Gastrocnemius medialis (tissue), 4 donors: ENCODE results near the gene PRUNE2. TPM values are rescaled to one million over a fixed set of nuclear protein-coding genes. Genes with fewer than 3 reads are reported as not detected.

ENCODE experiments used
- ATAC-seq, 2 donors: fragments of 150-250 bp; one replicate each; pipeline ENCODE4 v1.9.1; 2016
- DNase-seq, 2 donors: peaks; one replicate each; pipeline ENCODE4 v3.0.0-alpha.2; 2019
- H3K27ac ChIP-seq, 4 donors: fragments of 200-600 bp; sonication (generic); 1 replicate in 1 of 4; 2 replicates in 3 of 4; pipeline ENCODE4 v1.5.1; 2016 to 2018; ENCODE audit warnings: mild to moderate bottlenecking in 2 of 4, moderate library complexity in 1 of 4
- H3K27me3 ChIP-seq, 3 donors: fragments of 200-600 bp; sonication (generic) in 2 of 3; 1 replicate in 1 of 3; 2 replicates in 2 of 3; pipeline versions ENCODE4 v1.5.1 to v1.6.0; 2016 to 2019; ENCODE audit warnings: mild to moderate bottlenecking in 1 of 3, moderate library complexity in 1 of 3
- H3K36me3 ChIP-seq, 2 donors: fragments of 200-600 bp; sonication (generic) in 1 of 2; one replicate each; pipeline ENCODE4 v1.5.1; 2017 to 2018
- H3K4me1 ChIP-seq, 2 donors: fragments of 200-600 bp; sonication (generic) in 1 of 2; one replicate each; pipeline ENCODE4 v1.5.1; 2016 to 2017; ENCODE audit warnings: mild to moderate bottlenecking in 2 of 2
- H3K4me3 ChIP-seq, 4 donors: fragments of 200-600 bp; sonication (generic) in 3 of 4; 1 replicate in 1 of 4; 2 replicates in 3 of 4; pipeline ENCODE4 v1.5.1; 2016 to 2019; ENCODE audit warnings: mild to moderate bottlenecking in 2 of 4
- H3K9me3 ChIP-seq, 3 donors: fragments of 200-600 bp; sonication (generic) in 2 of 3; 1 replicate in 1 of 3; 2 replicates in 2 of 3; pipeline ENCODE4 v1.5.1; 2016 to 2019
- POLR2A ChIP-seq, 2 donors: fragments of 450-650 bp; IDR thresholded peaks; one replicate each; pipeline ENCODE4 v1.6.1; 2017; ENCODE audit warnings: antibody characterized with exemption in 2 of 2, mild to moderate bottlenecking in 2 of 2, moderate library complexity in 2 of 2
- in situ Hi-C, 4 donors: fragments of 200-750 bp; cut with MboI; loops; one replicate each; pipeline versions ENCODE4 v1.15.0 to v1.8.0; 2017; ENCODE audit warnings: low sequenced_read_pairs in 4 of 4
- intact Hi-C: fragments of 100-400 bp; cut with DNase I; formaldehyde crosslinking; loops from one replicate; pipeline ENCODE4 v1.15.1; 2023; ENCODE audit warnings: low total_unique reads
- total RNA-seq, 4 donors: library from RNA; depleted of rRNA; stranded (reverse); fragments of >200 nt; gene quantifications; one replicate each; pipeline versions ENCODE4 v1.1.0 to v1.2.3, GENCODE V29; 2016
- TF ChIP-seq, protein P1 (sequence below), 5 experiments: fragments of 450-650 bp in 3 of 5; fragments of 200-600 bp in 2 of 5; sonication (generic) in 2 of 5; IDR thresholded peaks in 4 of 5; conservative IDR thresholded peaks in 1 of 5; 1 replicate in 4 of 5; 2 replicates in 1 of 5; pipeline ENCODE4 v1.5.1; 2016 to 2019; ENCODE audit warnings: antibody characterized with exemption in 5 of 5, mild to moderate bottlenecking in 3 of 5, moderate library complexity in 3 of 5

PRUNE2 gene
- total RNA-seq, 4 donors from 2014 or later, result 1.6 to 43.5 (median 11.0) TPM

DNA sequence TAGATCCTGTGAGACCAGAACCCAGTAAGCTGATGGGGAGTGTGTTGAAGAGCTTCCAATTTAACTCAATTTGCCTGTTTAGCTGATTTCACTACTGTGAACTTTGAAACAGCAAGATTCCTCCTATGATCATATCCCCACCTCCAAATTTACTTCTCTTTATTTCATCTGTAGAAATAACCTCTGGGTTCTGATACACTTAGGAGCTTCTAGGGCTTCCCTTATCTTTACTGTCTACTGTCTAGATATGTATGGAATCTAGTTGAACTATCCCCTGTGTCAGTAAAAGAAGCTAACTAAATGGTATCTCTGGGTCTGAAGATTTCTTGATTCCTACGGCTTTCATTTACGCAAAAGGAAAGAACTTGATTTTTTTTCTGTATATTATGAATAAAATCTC, 330.2 kb downstream of the PRUNE2 start:
- Histone ChIP-seq H3K27ac (no peak overlapping the region), H3K4me3 (no peak overlapping the region), H3K36me3 (no peaks in the 10 kb centered on the region), H3K4me1 (no peaks in the 10 kb centered on the region), H3K9me3 (no peaks in the 10 kb centered on the region), H3K27me3 (no peaks in the 10 kb centered on the region)
- no peak for DNase-seq
- TF ChIP-seq, protein P1, sequence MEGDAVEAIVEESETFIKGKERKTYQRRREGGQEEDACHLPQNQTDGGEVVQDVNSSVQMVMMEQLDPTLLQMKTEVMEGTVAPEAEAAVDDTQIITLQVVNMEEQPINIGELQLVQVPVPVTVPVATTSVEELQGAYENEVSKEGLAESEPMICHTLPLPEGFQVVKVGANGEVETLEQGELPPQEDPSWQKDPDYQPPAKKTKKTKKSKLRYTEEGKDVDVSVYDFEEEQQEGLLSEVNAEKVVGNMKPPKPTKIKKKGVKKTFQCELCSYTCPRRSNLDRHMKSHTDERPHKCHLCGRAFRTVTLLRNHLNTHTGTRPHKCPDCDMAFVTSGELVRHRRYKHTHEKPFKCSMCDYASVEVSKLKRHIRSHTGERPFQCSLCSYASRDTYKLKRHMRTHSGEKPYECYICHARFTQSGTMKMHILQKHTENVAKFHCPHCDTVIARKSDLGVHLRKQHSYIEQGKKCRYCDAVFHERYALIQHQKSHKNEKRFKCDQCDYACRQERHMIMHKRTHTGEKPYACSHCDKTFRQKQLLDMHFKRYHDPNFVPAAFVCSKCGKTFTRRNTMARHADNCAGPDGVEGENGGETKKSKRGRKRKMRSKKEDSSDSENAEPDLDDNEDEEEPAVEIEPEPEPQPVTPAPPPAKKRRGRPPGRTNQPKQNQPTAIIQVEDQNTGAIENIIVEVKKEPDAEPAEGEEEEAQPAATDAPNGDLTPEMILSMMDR (IDR thresholded peaks at IDR 0.05 in 4 of 5, conservative IDR thresholded peaks at IDR 0.05 in 1 of 5), result no peak
- no peak for TF ChIP-seq POLR2A (IDR thresholded peaks at IDR 0.05)
- in situ Hi-C loops, result no loop called here
- intact Hi-C loops, result no loop called here
- ATAC-seq, result no peak

GRCh38 chr9:76573905-76574760, 331.8 kb downstream of the PRUNE2 start:
- no peak for ATAC-seq
- Histone ChIP-seq H3K27me3 (no peaks in the 10 kb centered on the region), H3K4me1 (no peaks in the 10 kb centered on the region), H3K4me3 (no peak overlapping the region), H3K36me3 (no peaks in the 10 kb centered on the region), H3K9me3 (no peaks in the 10 kb centered on the region), H3K27ac (no peak overlapping the region)
- in situ Hi-C loops, result loop anchor here in 1 of 4 donors (25.0 kb wide), 1 partner anchor 112 kb away; the partner anchor contains the start of gene GCNT1
- no peak for TF ChIP-seq POLR2A (IDR thresholded peaks at IDR 0.05)
- TF ChIP-seq, protein P1 (IDR thresholded peaks at IDR 0.05 in 4 of 5, conservative IDR thresholded peaks at IDR 0.05 in 1 of 5), result no peak
- no peak for DNase-seq
- intact Hi-C loops, result no loop called here

- Histone ChIP-seq H3K4me3 (no peak overlapping the region), H3K4me1 (no peaks in the 10 kb centered on the region), H3K27ac (no peak overlapping the region), H3K9me3 (no peaks in the 10 kb centered on the region), H3K36me3 (no peaks in the 10 kb centered on the region), H3K27me3 (no peaks in the 10 kb centered on the region)
- ATAC-seq, result no peak
- intact Hi-C loops (no loop called here), in situ Hi-C loops (loop anchor here in 1 of 4 donors (25.0 kb wide), 1 partner anchor 111 kb away; the partner anchor contains the start of gene GCNT1)
- TF ChIP-seq POLR2A (IDR thresholded peaks at IDR 0.05), result no peak
- TF ChIP-seq, protein P1 (IDR thresholded peaks at IDR 0.05 in 4 of 5, conservative IDR thresholded peaks at IDR 0.05 in 1 of 5), result no peak
- DNase-seq, result no peak
These were observed 332.5 kb downstream of the PRUNE2 start for GRCh38 chr9:76573408-76573807.

- H3K27ac ChIP-seq, result no peak overlapping the region
- H3K36me3 ChIP-seq, result no peaks in the 10 kb centered on the region
- ATAC-seq (no peak), DNase-seq (no peak)
- TF ChIP-seq POLR2A (IDR thresholded peaks at IDR 0.05), result no peak
- TF ChIP-seq, protein P1 (IDR thresholded peaks at IDR 0.05 in 4 of 5, conservative IDR thresholded peaks at IDR 0.05 in 1 of 5), result no peak
- in situ Hi-C loops (loop anchor here in 1 of 4 donors (25.0 kb wide), 1 partner anchor 110 kb away; the partner anchor contains the start of gene GCNT1), intact Hi-C loops (no loop called here)
- H3K4me3 ChIP-seq, result peak overlapping the region; percentile 26 to 33 (median 28)
- H3K9me3 ChIP-seq, result no peaks in the 10 kb centered on the region
- H3K27me3 ChIP-seq, result no peaks in the 10 kb centered on the region
- H3K4me1 ChIP-seq, result no peaks in the 10 kb centered on the region
These were observed 333.8 kb downstream of the PRUNE2 start for GRCh38 chr9:76572151-76572550.
